ENCODE data around the gene GAP43. TPM values are rescaled to one million over a fixed set of nuclear protein-coding genes. Genes with fewer than 3 reads are reported as not detected.

GAP43 gene
- total RNA-seq, 3 donors from 2014 or later: 0.16 TPM; not detected in 2

GRCh38 chr3:115660646-115661337 lies 37.5 kb downstream of the GAP43 start:
- Histone ChIP-seq H3K27ac (peak overlapping the region in 1 of 2 donors; percentile 16), H3K9me3 (no peaks in the 10 kb centered on the region)
- no peak for DNase-seq (ENCODE audit: low spot score in 2 of 2)

GRCh38 chr3:115662356-115662755 lies 39.0 kb downstream of the GAP43 start:
- no peak for DNase-seq (ENCODE audit: low spot score in 2 of 2)
- H3K36me3 ChIP-seq: no peaks in the 10 kb centered on the region
- H3K4me3 ChIP-seq: no peak overlapping the region
- no peaks in the 10 kb centered on the region for H3K4me1 ChIP-seq
- no peaks in the 10 kb centered on the region for H3K27me3 ChIP-seq
- no peak for TF ChIP-seq POLR2AphosphoS5 (IDR thresholded peaks at IDR 0.05)
- TF ChIP-seq CTCF (IDR thresholded peaks at IDR 0.05): no peak
- TF ChIP-seq POLR2A (IDR thresholded peaks at IDR 0.05): no peak
- H3K27ac ChIP-seq: no peak overlapping the region
- H3K9me3 ChIP-seq: no peaks in the 10 kb centered on the region
- intact Hi-C loops (cut with DNase I; ENCODE audit: low total_unique reads): no loop called here

More at GRCh38 chr3:115660646-115661337, 37.5 kb downstream of the GAP43 start:
- Histone ChIP-seq H3K4me3 (no peak overlapping the region), H3K27me3 (no peaks in the 10 kb centered on the region), H3K36me3 (no peaks in the 10 kb centered on the region), H3K4me1 (no peaks in the 10 kb centered on the region)
- TF ChIP-seq POLR2A (IDR thresholded peaks at IDR 0.05) (no peak), POLR2AphosphoS5 (IDR thresholded peaks at IDR 0.05) (no peak), CTCF (IDR thresholded peaks at IDR 0.05) (no peak)
- intact Hi-C loops (cut with DNase I; ENCODE audit: low total_unique reads): no loop called here

- DNase-seq (ENCODE audit: low spot score in 2 of 2): no peak
- TF ChIP-seq POLR2AphosphoS5 (IDR thresholded peaks at IDR 0.05) (no peak), POLR2A (IDR thresholded peaks at IDR 0.05) (no peak), CTCF (IDR thresholded peaks at IDR 0.05) (no peak)
- Histone ChIP-seq H3K9me3 (no peaks in the 10 kb centered on the region), H3K4me1 (no peaks in the 10 kb centered on the region), H3K27ac (no peak overlapping the region), H3K27me3 (no peaks in the 10 kb centered on the region), H3K4me3 (no peak overlapping the region), H3K36me3 (no peaks in the 10 kb centered on the region)
- intact Hi-C loops (cut with DNase I; ENCODE audit: low total_unique reads): no loop called here
Measured at GRCh38 chr3:115663414-115663813, 40.1 kb downstream of the GAP43 start.

GRCh38 chr3:115666081-115666480 lies 42.8 kb downstream of the GAP43 start:
- Histone ChIP-seq H3K36me3 (no peaks in the 10 kb centered on the region), H3K4me3 (no peak overlapping the region), H3K4me1 (no peaks in the 10 kb centered on the region), H3K27me3 (no peaks in the 10 kb centered on the region), H3K9me3 (no peaks in the 10 kb centered on the region), H3K27ac (no peak overlapping the region)
- no peak for TF ChIP-seq CTCF (IDR thresholded peaks at IDR 0.05)
- no peak for TF ChIP-seq POLR2A (IDR thresholded peaks at IDR 0.05)
- no peak for TF ChIP-seq POLR2AphosphoS5 (IDR thresholded peaks at IDR 0.05)
- no peak for DNase-seq (ENCODE audit: low spot score in 2 of 2)
- intact Hi-C loops (cut with DNase I; ENCODE audit: low total_unique reads): no loop called here

- Histone ChIP-seq H3K9me3 (no peaks in the 10 kb centered on the region), H3K27me3 (no peaks in the 10 kb centered on the region), H3K27ac (no peak overlapping the region), H3K4me3 (no peak overlapping the region), H3K36me3 (no peaks in the 10 kb centered on the region), H3K4me1 (no peaks in the 10 kb centered on the region)
- TF ChIP-seq POLR2A (IDR thresholded peaks at IDR 0.05): no peak
- no peak for TF ChIP-seq CTCF (IDR thresholded peaks at IDR 0.05)
- no peak for TF ChIP-seq POLR2AphosphoS5 (IDR thresholded peaks at IDR 0.05)
- no peak for DNase-seq (ENCODE audit: low spot score in 2 of 2)
- intact Hi-C loops (cut with DNase I; ENCODE audit: low total_unique reads): no loop called here
Measured at GRCh38 chr3:115666920-115667737, 43.8 kb downstream of the GAP43 start.

All from breast epithelium (tissue), 4 donors.